KMS-11 (cell line): Measurements from ENCODE around the gene ENG.

Experiments used
- H2AFZ ChIP-seq: fragments of 200-600 bp; sonication (generic); 2 replicates; pipeline ENCODE4 v1.6.1; 2016; ENCODE audit warnings: antibody characterized with exemption, mixed run types, low read depth
- H3K27ac ChIP-seq: fragments of 200-600 bp; sonication (generic); 2 replicates; pipeline ENCODE4 v1.6.1; 2016; ENCODE audit warnings: mild to moderate bottlenecking, mixed run types
- H3K27me3 ChIP-seq: fragments of 200-600 bp; sonication (generic); 2 replicates; pipeline ENCODE4 v1.6.1; 2017; ENCODE audit warnings: mild to moderate bottlenecking, low read depth, mixed run types, moderate library complexity; ENCODE audit not compliant: insufficient read depth
- H3K36me3 ChIP-seq: fragments of 200-600 bp; sonication (generic); 2 replicates; pipeline ENCODE4 v1.6.1; 2017; ENCODE audit warnings: mild to moderate bottlenecking, mixed run types; ENCODE audit not compliant: insufficient read depth
- H3K4me1 ChIP-seq: fragments of 200-600 bp; sonication (generic); 2 replicates; pipeline ENCODE4 v1.6.1; 2016; ENCODE audit warnings: mild to moderate bottlenecking, low read depth, mixed run types; ENCODE audit not compliant: poor library complexity, severe bottlenecking
- H3K4me2 ChIP-seq: fragments of 200-600 bp; sonication (generic); 2 replicates; pipeline ENCODE4 v1.7.0; 2016; ENCODE audit warnings: mild to moderate bottlenecking, mixed run types
- H3K4me3 ChIP-seq: fragments of 200-600 bp; sonication (generic); IDR thresholded peaks from 2 replicates; pipeline ENCODE4 v1.6.1; 2017; ENCODE audit warnings: low read depth, low read length, mixed read lengths; ENCODE audit not compliant: insufficient read depth
- H3K79me2 ChIP-seq: fragments of 200-600 bp; sonication (generic); 2 replicates; pipeline ENCODE4 v1.6.1; 2016; ENCODE audit warnings: low read depth, mixed run types; ENCODE audit not compliant: insufficient read depth
- H3K9ac ChIP-seq: fragments of 200-600 bp; sonication (generic); 2 replicates; pipeline ENCODE4 v1.6.1; 2016; ENCODE audit warnings: mild to moderate bottlenecking, mixed run types
- H4K20me1 ChIP-seq: fragments of 200-600 bp; sonication (generic); 2 replicates; pipeline ENCODE4 v1.6.1; 2016; ENCODE audit warnings: mild to moderate bottlenecking, mixed run types; ENCODE audit not compliant: insufficient read depth
- TF ChIP-seq, protein P1 (sequence below): fragments of 200-600 bp; sonication (generic); conservative IDR thresholded peaks from 2 replicates; pipeline ENCODE4 v1.6.1; 2017; ENCODE audit warnings: low read depth, mild to moderate bottlenecking, antibody characterized with exemption, low read length, moderate library complexity, mixed read lengths

ENG gene

GRCh38 chr9:127855522-127855921 lies 1.1 kb upstream of the ENG start:
- Histone ChIP-seq H3K36me3 (no peaks in the 10 kb centered on the region), H3K9ac (no peak overlapping the region), H3K27ac (no peak overlapping the region), H3K79me2 (no peaks in the 10 kb centered on the region), H3K4me3 (no peak overlapping the region), H3K4me1 (no peaks in the 10 kb centered on the region), H3K4me2 (no peak overlapping the region), H4K20me1 (no peaks in the 10 kb centered on the region), H3K27me3 (no peaks in the 10 kb centered on the region), H2AFZ (no peak overlapping the region)
- TF ChIP-seq, protein P1, sequence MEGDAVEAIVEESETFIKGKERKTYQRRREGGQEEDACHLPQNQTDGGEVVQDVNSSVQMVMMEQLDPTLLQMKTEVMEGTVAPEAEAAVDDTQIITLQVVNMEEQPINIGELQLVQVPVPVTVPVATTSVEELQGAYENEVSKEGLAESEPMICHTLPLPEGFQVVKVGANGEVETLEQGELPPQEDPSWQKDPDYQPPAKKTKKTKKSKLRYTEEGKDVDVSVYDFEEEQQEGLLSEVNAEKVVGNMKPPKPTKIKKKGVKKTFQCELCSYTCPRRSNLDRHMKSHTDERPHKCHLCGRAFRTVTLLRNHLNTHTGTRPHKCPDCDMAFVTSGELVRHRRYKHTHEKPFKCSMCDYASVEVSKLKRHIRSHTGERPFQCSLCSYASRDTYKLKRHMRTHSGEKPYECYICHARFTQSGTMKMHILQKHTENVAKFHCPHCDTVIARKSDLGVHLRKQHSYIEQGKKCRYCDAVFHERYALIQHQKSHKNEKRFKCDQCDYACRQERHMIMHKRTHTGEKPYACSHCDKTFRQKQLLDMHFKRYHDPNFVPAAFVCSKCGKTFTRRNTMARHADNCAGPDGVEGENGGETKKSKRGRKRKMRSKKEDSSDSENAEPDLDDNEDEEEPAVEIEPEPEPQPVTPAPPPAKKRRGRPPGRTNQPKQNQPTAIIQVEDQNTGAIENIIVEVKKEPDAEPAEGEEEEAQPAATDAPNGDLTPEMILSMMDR = no peak

DNA sequence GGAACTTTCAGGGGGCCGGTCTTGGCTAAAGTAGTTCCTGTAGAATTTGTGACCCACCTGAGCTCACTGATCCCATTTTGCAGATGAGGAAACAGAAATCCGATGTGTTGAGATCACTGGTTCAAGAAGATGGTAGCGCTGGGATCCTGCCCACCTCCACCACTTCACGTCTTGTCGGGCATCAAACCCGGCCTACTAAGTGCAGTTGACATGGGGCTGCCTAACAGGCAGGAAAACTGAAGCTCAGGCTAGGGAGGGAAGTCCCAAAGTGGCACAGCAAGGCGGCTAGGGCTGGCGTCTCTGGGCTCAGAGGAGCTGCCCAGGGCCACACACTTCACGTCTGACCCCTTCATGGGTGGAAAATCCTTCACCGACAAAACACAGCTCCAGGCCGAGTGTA lies 502 bp upstream of the ENG start:
- TF ChIP-seq, protein P1 = no peak
- Histone ChIP-seq H3K4me1 (no peaks in the 10 kb centered on the region), H3K9ac (no peak overlapping the region), H4K20me1 (no peaks in the 10 kb centered on the region), H3K36me3 (no peaks in the 10 kb centered on the region), H3K79me2 (no peaks in the 10 kb centered on the region), H3K4me2 (no peak overlapping the region), H2AFZ (no peak overlapping the region), H3K27me3 (no peaks in the 10 kb centered on the region), H3K4me3 (no peak overlapping the region), H3K27ac (no peak overlapping the region)

GRCh38 chr9:127853312-127854183 lies 910 bp downstream of the ENG start:
- Histone ChIP-seq H3K27ac (no peak overlapping the region), H4K20me1 (no peaks in the 10 kb centered on the region), H3K4me2 (no peak overlapping the region), H3K27me3 (no peaks in the 10 kb centered on the region), H3K79me2 (no peaks in the 10 kb centered on the region), H3K36me3 (no peaks in the 10 kb centered on the region), H3K4me3 (no peak overlapping the region), H3K9ac (no peak overlapping the region), H2AFZ (no peak overlapping the region), H3K4me1 (no peaks in the 10 kb centered on the region)
- TF ChIP-seq, protein P1 = no peak

DNA sequence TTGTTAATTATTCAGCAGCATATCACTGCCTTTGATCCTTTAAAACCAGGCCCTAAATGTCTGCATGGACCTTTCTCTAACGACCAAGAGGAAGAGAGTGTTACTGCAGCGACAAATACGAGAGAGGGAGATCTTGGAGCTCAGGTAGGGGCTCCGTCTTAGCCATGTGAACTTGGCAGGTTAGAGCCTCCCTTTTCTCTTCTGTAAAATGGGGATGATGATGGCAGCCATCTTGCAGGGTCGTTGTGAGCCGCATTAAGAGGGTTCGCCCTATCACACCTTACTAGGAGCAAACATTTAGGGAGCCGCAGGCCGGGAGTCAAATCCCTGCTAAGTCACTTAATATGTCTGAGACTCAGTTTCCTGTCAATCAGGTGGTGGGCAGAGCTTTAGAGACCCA lies 1.6 kb downstream of the ENG start:
- Histone ChIP-seq H3K9ac (no peak overlapping the region), H3K4me3 (no peak overlapping the region), H3K4me1 (no peaks in the 10 kb centered on the region), H3K27me3 (no peaks in the 10 kb centered on the region), H3K79me2 (no peaks in the 10 kb centered on the region), H3K36me3 (no peaks in the 10 kb centered on the region), H2AFZ (no peak overlapping the region), H3K27ac (no peak overlapping the region), H4K20me1 (no peaks in the 10 kb centered on the region), H3K4me2 (no peak overlapping the region)
- TF ChIP-seq, protein P1 = no peak
